HEK293 (cell line): ENCODE measurements around the gene GMIP.
"Not testable (repeated sequence)": the region's sequence is repeated elsewhere in the genome, so short reads cannot be mapped to it uniquely, and the experiment has no call there.

Experiments used
- CTCF ChIA-PET: fragments of 350-600 bp; formaldehyde crosslinking; extraction: SDS; loops from one replicate; lab custom pipeline; 2021; ENCODE audit warnings: antibody characterized with exemption; lab: Yijun Ruan, JAX
- POLR2A ChIA-PET: fragments of 300-600 bp; formaldehyde crosslinking; extraction: SDS; loops from one replicate; lab custom pipeline; 2020; ENCODE audit warnings: antibody characterized with exemption, inconsistent platforms; lab: Yijun Ruan, JAX
- H3K27ac ChIP-seq: fragments of 200-500 bp; sonication (Bioruptor generic); 2 replicates; pipeline ENCODE4 v1.5.1; 2014; ENCODE audit warnings: low read depth, low read length, control low read depth, inconsistent platforms; ENCODE audit errors: extremely low read depth
- H3K36me3 ChIP-seq, 2 experiments: fragments of 200-500 bp in 1 of 2; sonication (Bioruptor generic) in 1 of 2; 1 replicate in 1 of 2; 2 replicates in 1 of 2; pipeline ENCODE4 v1.5.1; 2014 to 2017; ENCODE audit warnings: inconsistent platforms in 2 of 2, low read length in 2 of 2; ENCODE audit not compliant: control insufficient read depth in 2 of 2, insufficient read depth in 1 of 2
- H3K4me1 ChIP-seq: fragments of 200-500 bp; sonication (Bioruptor generic); 2 replicates; pipeline ENCODE4 v1.5.1; 2014; ENCODE audit warnings: mild to moderate bottlenecking, low read length, inconsistent platforms; ENCODE audit not compliant: control insufficient read depth, insufficient read depth
- H3K4me3 ChIP-seq: 2 replicates; pipeline ENCODE4 v1.5.1; 2011; ENCODE audit warnings: low read depth, mild to moderate bottlenecking, control low read depth, low read length, moderate library complexity
- H3K9me3 ChIP-seq: fragments of 200-500 bp; sonication (Bioruptor generic); 2 replicates; pipeline ENCODE4 v1.5.1; 2014; ENCODE audit warnings: low read depth, low read length, inconsistent platforms; ENCODE audit not compliant: control insufficient read depth, insufficient read depth
- OVOL3 ChIP-seq: fragments of 450-650 bp; formaldehyde crosslinking; IDR thresholded peaks from 2 replicates; pipeline ENCODE4 v1.5.1; 2016; ENCODE audit warnings: missing biosample characterization, missing genetic modification characterization
- PRDM1 ChIP-seq: fragments of 450-650 bp; formaldehyde crosslinking; IDR thresholded peaks from 2 replicates; pipeline ENCODE4; 2016; ENCODE audit warnings: missing biosample characterization, missing genetic modification characterization
- REST ChIP-seq: fragments of 450-650 bp; formaldehyde crosslinking; IDR thresholded peaks from 2 replicates; pipeline ENCODE4 v1.5.1; 2016; ENCODE audit warnings: missing biosample characterization, missing genetic modification characterization
- SP7 ChIP-seq: fragments of 450-650 bp; formaldehyde crosslinking; IDR thresholded peaks from 2 replicates; pipeline ENCODE4 v1.5.1; 2016; ENCODE audit warnings: missing biosample characterization, missing genetic modification characterization
- ZBTB10 ChIP-seq: fragments of 450-650 bp; formaldehyde crosslinking; IDR thresholded peaks from 2 replicates; pipeline ENCODE4 v1.5.1; 2016; ENCODE audit warnings: missing biosample characterization, missing genetic modification characterization
- ZNF121 ChIP-seq: fragments of 450-650 bp; formaldehyde crosslinking; IDR thresholded peaks from 2 replicates; pipeline ENCODE4 v1.5.1; 2016; ENCODE audit warnings: missing biosample characterization, missing genetic modification characterization
- ZNF23 ChIP-seq: fragments of 450-650 bp; formaldehyde crosslinking; IDR thresholded peaks from 2 replicates; pipeline ENCODE4 v1.5.1; 2016; ENCODE audit warnings: missing biosample characterization, missing genetic modification characterization, borderline replicate concordance
- ZNF354C ChIP-seq: fragments of 450-650 bp; formaldehyde crosslinking; IDR thresholded peaks from 2 replicates; pipeline ENCODE4 v1.5.1; 2016; ENCODE audit warnings: missing biosample characterization, missing genetic modification characterization, low read depth, borderline replicate concordance
- ZNF514 ChIP-seq: fragments of 450-650 bp; formaldehyde crosslinking; IDR thresholded peaks from 2 replicates; pipeline ENCODE4 v1.5.1; 2016; ENCODE audit warnings: missing biosample characterization, missing genetic modification characterization
- ZNF558 ChIP-seq: fragments of 450-650 bp; formaldehyde crosslinking; IDR thresholded peaks from 2 replicates; pipeline ENCODE4 v1.5.1; 2016; ENCODE audit warnings: missing biosample characterization, missing genetic modification characterization
- ZNF561 ChIP-seq: fragments of 450-650 bp; IDR thresholded peaks from 2 replicates; pipeline ENCODE4 v1.5.1; 2018; ENCODE audit warnings: missing biosample characterization, missing genetic modification characterization, borderline replicate concordance
- ZNF654 ChIP-seq: fragments of 450-650 bp; formaldehyde crosslinking; IDR thresholded peaks from 2 replicates; pipeline ENCODE4 v1.5.1; 2016; ENCODE audit warnings: low read depth, missing biosample characterization, missing genetic modification characterization
- ZNF660 ChIP-seq: fragments of 450-650 bp; IDR thresholded peaks from 2 replicates; pipeline ENCODE4 v1.5.1; 2018; ENCODE audit warnings: missing biosample characterization, mild to moderate bottlenecking, missing genetic modification characterization
- ZNF747 ChIP-seq: fragments of 450-650 bp; formaldehyde crosslinking; IDR thresholded peaks from 2 replicates; pipeline ENCODE4 v1.5.1; 2016; ENCODE audit warnings: missing biosample characterization, missing genetic modification characterization
- TF ChIP-seq, protein P1 (sequence below): fragments of 450-650 bp; formaldehyde crosslinking; IDR thresholded peaks from 2 replicates; pipeline ENCODE4 v1.5.1; 2017; ENCODE audit warnings: missing biosample characterization, mild to moderate bottlenecking, missing genetic modification characterization, moderate library complexity
- TF ChIP-seq, protein P2 (sequence below): sonication (generic); formaldehyde crosslinking; IDR thresholded peaks from 2 replicates; pipeline ENCODE4 v1.8.1; 2022; ENCODE audit warnings: mild to moderate bottlenecking, moderate library complexity, missing genetic modification reagents

The GMIP gene

DNA sequence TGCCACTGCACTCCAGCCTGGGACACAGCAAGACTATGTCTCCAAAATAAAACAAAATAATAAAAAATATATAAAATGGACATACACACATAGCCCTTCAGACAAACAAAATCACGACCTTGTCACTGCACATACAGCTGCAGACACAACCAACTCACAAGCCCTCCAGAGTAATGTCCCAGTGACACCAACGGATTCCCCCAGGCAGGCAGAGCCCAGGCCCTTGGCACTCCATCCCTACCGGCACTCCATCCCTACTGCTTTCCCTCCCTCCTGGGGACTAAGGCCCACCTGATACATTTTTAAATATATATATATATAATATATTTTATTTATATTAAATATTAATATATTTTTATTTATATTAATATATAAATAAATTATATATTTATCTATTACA, 43.6 kb upstream of the GMIP start:
- ChIA-PET POLR2A (interaction anchor here (1.0 kb wide), 1 partner anchor 18 kb away, joined by 3 read pairs; the partner anchor contains the start of gene ZNF101), CTCF (no interaction called here)
- no peak overlapping the region for H3K27ac ChIP-seq
- H3K36me3 ChIP-seq: no peaks in the 10 kb centered on the region; a peak in 1 of 3 replicates
- no peak overlapping the region for H3K4me3 ChIP-seq
- no peak for TF ChIP-seq ZNF23
- no peak for TF ChIP-seq REST (tag by site-specific recombination)
- no peaks in the 10 kb centered on the region for H3K9me3 ChIP-seq
- no peaks in the 10 kb centered on the region for H3K4me1 ChIP-seq

DNA sequence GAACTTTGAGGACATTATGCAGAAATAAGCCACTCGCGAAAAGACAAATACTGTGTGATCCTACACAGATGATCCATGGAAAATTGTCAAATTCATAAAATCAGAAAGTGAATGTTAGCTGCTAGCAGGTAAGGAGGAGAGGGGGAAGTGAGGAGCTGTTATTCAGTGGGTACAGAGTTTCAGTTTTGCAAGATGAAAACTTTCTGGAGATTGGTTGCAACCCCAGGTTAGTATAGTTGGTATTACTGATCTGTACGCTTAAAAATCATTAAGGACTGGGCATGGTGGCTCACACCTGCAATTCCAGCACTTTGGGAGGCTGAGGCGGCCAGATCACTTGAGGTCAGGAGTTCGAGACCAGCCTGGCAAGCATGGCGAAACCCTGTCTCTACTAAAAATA, 43.1 kb upstream of the GMIP start:
- CTCF ChIA-PET: no interaction called here
- TF ChIP-seq ZNF654 (tag by site-specific recombination) (no peak), ZNF354C (tag by site-specific recombination) (no peak), ZNF121 (no peak), SP7 (no peak), ZNF660 (tag by site-specific recombination) (no peak), ZNF514 (tag by site-specific recombination) (no peak), OVOL3 (tag by site-specific recombination) (no peak), ZBTB10 (tag by site-specific recombination) (no peak), ZNF558 (tag by site-specific recombination) (no peak), PRDM1 (tag by site-specific recombination) (no peak), ZNF747 (tag by site-specific recombination) (no peak), ZNF561 (no peak)
- TF ChIP-seq, protein P1, sequence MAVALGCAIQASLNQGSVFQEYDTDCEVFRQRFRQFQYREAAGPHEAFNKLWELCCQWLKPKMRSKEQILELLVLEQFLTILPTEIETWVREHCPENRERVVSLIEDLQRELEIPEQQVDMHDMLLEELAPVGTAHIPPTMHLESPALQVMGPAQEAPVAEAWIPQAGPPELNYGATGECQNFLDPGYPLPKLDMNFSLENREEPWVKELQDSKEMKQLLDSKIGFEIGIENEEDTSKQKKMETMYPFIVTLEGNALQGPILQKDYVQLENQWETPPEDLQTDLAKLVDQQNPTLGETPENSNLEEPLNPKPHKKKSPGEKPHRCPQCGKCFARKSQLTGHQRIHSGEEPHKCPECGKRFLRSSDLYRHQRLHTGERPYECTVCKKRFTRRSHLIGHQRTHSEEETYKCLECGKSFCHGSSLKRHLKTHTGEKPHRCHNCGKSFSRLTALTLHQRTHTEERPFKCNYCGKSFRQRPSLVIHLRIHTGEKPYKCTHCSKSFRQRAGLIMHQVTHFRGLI (tag by site-specific recombination): no peak
- TF ChIP-seq, protein P2, sequence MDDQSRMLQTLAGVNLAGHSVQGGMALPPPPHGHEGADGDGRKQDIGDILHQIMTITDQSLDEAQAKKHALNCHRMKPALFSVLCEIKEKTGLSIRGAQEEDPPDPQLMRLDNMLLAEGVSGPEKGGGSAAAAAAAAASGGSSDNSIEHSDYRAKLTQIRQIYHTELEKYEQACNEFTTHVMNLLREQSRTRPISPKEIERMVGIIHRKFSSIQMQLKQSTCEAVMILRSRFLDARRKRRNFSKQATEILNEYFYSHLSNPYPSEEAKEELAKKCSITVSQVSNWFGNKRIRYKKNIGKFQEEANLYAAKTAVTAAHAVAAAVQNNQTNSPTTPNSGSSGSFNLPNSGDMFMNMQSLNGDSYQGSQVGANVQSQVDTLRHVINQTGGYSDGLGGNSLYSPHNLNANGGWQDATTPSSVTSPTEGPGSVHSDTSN (CRISPR knock-in tag): no peak
- H3K36me3 ChIP-seq: no peaks in the 10 kb centered on the region; a peak in 1 of 3 replicates
- H3K27ac ChIP-seq: no peak overlapping the region
- no peaks in the 10 kb centered on the region for H3K9me3 ChIP-seq
- no peak overlapping the region for H3K4me3 ChIP-seq
- POLR2A ChIA-PET: interaction anchor here (1.0 kb wide), 1 partner anchor 18 kb away, joined by 3 read pairs; the partner anchor contains the start of gene ZNF101
- H3K4me1 ChIP-seq: no peaks in the 10 kb centered on the region

- H3K4me3 ChIP-seq, CTCF ChIA-PET, H3K36me3 ChIP-seq, H3K27ac ChIP-seq, H3K4me1 ChIP-seq, H3K9me3 ChIP-seq: not testable (repeated sequence)
- POLR2A ChIA-PET: interaction anchor here (1.0 kb wide), 1 partner anchor 17 kb away, joined by 3 read pairs; the partner anchor contains the start of gene ZNF101
Observed at GRCh38 chr19:19686119-19686518, 42.7 kb upstream of the GMIP start.
